Thyroid gland (tissue), 4 donors: Measurements from ENCODE around the gene SMOC1. TPM values are rescaled to one million over a fixed set of nuclear protein-coding genes. Genes with fewer than 3 reads are reported as not detected.

ENCODE experiments used
- DNase-seq, 2 donors: peaks; one replicate each; pipeline ENCODE4 v3.0.0-alpha.2; 2019
- H3K27ac ChIP-seq, 3 donors: fragments of 200-600 bp; sonication (generic); 1 replicate in 2 of 3; 2 replicates in 1 of 3; pipeline ENCODE4 v1.5.1; 2016 to 2019; ENCODE audit warnings: mild to moderate bottlenecking in 1 of 3, moderate library complexity in 1 of 3
- H3K27me3 ChIP-seq: fragments of 200-600 bp; sonication (generic); one replicate; pipeline ENCODE4 v1.5.1; 2019
- H3K36me3 ChIP-seq, 2 donors: fragments of 200-600 bp; sonication (generic); one replicate each; pipeline ENCODE4 v1.5.1; 2016 to 2019
- H3K4me1 ChIP-seq, 2 donors: fragments of 200-600 bp; sonication (generic); one replicate each; pipeline ENCODE4 v1.5.1; 2017 to 2019
- H3K4me3 ChIP-seq, 3 donors: fragments of 200-600 bp; sonication (generic); replicated peaks in 1 of 3; 1 replicate in 2 of 3; 2 replicates in 1 of 3; pipeline ENCODE4 v1.5.1; 2016; ENCODE audit warnings: mild to moderate bottlenecking in 1 of 3
- H3K9me3 ChIP-seq: fragments of 200-600 bp; sonication (generic); one replicate; pipeline ENCODE4 v1.5.1; 2017
- POLR2A ChIP-seq, 2 donors: fragments of 450-650 bp; IDR thresholded peaks; one replicate each; pipeline ENCODE4 v1.6.1; 2017; ENCODE audit warnings: antibody characterized with exemption in 2 of 2, mild to moderate bottlenecking in 2 of 2, moderate library complexity in 1 of 2
- WGBS, 2 donors: methylation state at CpG; one replicate each; pipeline ENCODE4 v1.1.5; 2017; 5-methylcytosine and 5-hydroxymethylcytosine counted together
- intact Hi-C: fragments of 100-400 bp; cut with DNase I; formaldehyde crosslinking; loops from one replicate; pipeline ENCODE4 v1.15.1; 2023
- total RNA-seq, 4 donors: library from RNA; depleted of rRNA; stranded (reverse); fragments of >200 nt; gene quantifications; one replicate each; pipeline ENCODE4 v1.2.3, GENCODE V29; 2016
- TF ChIP-seq, protein P1 (sequence below), 6 experiments: fragments of 200-600 bp in 3 of 6; fragments of 450-650 bp in 3 of 6; sonication (generic) in 3 of 6; IDR thresholded peaks; one replicate each; pipeline ENCODE4 v1.5.1; 2016 to 2019; ENCODE audit warnings: antibody characterized with exemption in 6 of 6, mild to moderate bottlenecking in 2 of 6, inconsistent platforms in 1 of 6, moderate library complexity in 1 of 6

The SMOC1 gene
- total RNA-seq, 4 donors from 2014 or later: 3.4 to 7.3 (median 3.7) TPM

DNA sequence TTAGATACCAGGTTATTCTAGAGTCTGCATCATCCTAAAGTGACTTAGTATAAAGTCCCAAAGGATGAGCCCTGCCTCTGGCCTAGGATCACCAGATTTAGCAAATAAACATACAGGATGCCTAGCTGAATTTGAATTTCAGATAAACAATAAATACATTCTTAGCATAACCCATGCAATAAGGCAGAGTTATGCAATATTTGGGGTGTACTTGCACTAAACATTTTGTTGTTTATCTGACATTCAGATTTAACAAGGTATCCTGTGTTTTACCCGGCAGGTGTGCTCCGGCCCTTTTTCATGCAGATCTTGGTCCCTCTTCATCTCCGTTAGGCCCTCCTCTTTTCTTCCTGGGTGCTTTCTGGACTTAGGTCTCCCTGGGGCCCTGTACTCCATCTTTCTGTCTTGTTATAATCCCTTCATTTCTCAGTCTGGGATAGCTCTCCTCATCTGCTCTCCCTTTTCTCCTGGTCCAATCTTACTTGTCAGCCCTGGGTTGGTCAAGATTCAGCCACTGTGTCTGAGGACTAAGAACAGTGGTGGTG lies 18.1 kb upstream of the SMOC1 start:
- DNase-seq: no peak
- no peak overlapping the region for H3K27ac ChIP-seq
- H3K4me3 ChIP-seq: no peak overlapping the region
- no peaks in the 10 kb centered on the region for H3K27me3 ChIP-seq
- TF ChIP-seq, protein P1, sequence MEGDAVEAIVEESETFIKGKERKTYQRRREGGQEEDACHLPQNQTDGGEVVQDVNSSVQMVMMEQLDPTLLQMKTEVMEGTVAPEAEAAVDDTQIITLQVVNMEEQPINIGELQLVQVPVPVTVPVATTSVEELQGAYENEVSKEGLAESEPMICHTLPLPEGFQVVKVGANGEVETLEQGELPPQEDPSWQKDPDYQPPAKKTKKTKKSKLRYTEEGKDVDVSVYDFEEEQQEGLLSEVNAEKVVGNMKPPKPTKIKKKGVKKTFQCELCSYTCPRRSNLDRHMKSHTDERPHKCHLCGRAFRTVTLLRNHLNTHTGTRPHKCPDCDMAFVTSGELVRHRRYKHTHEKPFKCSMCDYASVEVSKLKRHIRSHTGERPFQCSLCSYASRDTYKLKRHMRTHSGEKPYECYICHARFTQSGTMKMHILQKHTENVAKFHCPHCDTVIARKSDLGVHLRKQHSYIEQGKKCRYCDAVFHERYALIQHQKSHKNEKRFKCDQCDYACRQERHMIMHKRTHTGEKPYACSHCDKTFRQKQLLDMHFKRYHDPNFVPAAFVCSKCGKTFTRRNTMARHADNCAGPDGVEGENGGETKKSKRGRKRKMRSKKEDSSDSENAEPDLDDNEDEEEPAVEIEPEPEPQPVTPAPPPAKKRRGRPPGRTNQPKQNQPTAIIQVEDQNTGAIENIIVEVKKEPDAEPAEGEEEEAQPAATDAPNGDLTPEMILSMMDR (IDR thresholded peaks at IDR 0.05): no peak
- TF ChIP-seq POLR2A (IDR thresholded peaks at IDR 0.05): no peak
- H3K4me1 ChIP-seq: no peaks in the 10 kb centered on the region
- no peaks in the 10 kb centered on the region for H3K9me3 ChIP-seq
- intact Hi-C loops: no loop called here
- 78 to 91% methylated on average over 3 of the region's 3 CpGs for WGBS, 2 donors
- no peaks in the 10 kb centered on the region for H3K36me3 ChIP-seq

DNA sequence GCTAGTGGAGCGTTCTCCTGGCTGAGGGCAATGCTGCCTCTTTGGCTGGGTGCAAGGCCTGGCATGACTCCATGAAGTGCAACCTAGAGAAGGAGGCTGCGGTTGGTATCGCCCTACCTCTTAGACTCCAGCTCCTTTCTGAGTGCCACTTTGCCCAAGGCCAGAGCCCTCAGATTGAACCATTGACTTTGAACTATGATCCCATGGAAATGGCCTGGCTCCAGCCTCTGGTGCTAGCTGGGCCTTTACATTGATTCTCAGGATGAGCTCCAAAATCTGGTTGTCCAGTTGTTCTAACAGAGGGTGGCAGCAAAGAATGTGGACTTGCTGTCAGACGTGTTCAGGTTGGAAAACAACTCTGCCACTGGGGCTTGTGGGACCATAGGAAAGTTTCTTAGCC lies 16.1 kb upstream of the SMOC1 start:
- Histone ChIP-seq H3K4me3 (no peak overlapping the region), H3K4me1 (no peaks in the 10 kb centered on the region), H3K27ac (no peak overlapping the region), H3K27me3 (no peaks in the 10 kb centered on the region), H3K36me3 (no peaks in the 10 kb centered on the region), H3K9me3 (no peaks in the 10 kb centered on the region)
- WGBS, 2 donors: 83 to 92% methylated on average over 4 of the region's 4 CpGs
- intact Hi-C loops: no loop called here
- TF ChIP-seq, protein P1 (IDR thresholded peaks at IDR 0.05): no peak
- no peak for TF ChIP-seq POLR2A (IDR thresholded peaks at IDR 0.05)
- no peak for DNase-seq

DNA sequence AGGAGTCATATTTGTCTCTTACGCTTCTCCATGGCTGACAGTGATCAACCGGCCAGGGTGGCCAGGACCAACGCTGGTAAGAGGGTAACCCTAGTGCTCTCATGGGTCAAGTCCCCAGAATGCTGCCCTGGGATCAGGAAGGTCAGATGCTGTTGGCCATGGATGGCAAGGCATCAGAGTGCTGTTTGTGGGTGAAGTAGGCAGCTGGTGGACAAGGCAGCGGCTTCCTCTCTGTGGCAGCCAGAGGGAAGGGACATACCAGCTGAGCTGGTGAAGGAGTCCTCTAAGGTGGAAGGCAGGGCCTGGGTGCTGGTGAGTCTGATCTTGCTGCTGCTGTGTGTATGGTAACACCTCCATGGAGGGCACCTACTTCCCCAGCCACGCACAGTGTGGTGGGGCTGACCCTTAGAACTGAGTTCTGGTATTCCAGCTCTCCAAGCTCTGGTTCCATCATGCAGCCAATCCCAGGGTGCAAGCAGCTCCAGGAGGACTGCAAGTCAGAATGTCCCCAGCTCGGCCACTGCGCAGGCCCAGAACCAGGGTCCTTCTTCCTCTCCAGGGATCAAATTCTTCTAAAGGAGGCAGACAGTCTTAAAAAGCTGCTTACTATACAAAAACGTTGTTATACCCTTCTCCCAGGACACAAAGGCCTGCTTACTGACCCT lies 13.4 kb upstream of the SMOC1 start:
- intact Hi-C loops: no loop called here
- no peaks in the 10 kb centered on the region for H3K4me1 ChIP-seq
- TF ChIP-seq, protein P1 (IDR thresholded peaks at IDR 0.05): no peak
- TF ChIP-seq POLR2A (IDR thresholded peaks at IDR 0.05): no peak
- no peak overlapping the region for H3K27ac ChIP-seq
- H3K36me3 ChIP-seq: no peaks in the 10 kb centered on the region
- 82 to 84% methylated on average over 8 of the region's 8 CpGs for WGBS, 2 donors
- H3K4me3 ChIP-seq: no peak overlapping the region
- DNase-seq: no peak
- H3K9me3 ChIP-seq: no peaks in the 10 kb centered on the region
- no peaks in the 10 kb centered on the region for H3K27me3 ChIP-seq

DNA sequence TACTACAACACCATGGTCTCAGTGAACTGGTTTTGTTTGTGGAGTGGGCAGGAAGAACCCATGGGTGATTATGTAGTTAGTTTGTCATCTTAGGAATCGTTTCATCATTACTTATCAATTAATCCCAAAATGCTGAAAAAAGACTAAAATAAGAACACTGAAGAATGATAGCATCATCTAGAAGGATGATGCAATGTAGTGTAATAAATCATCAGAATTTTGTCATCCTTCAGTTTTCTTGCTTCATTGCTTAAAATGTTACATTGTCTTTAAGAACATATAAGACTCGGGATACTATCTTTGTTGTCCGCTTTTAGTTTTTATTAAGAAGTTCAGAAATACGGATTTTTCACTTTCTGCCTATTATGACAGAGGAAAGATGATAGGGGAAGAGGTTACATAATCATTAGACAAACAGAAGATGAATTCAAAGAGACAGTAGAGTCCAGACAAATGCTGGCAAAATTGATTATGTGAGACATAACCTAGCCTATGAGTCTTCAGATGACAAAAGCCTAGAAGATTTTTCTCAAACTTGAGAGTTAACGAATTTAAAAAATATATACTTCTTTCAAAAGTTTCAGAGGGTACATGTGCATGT lies 10.8 kb upstream of the SMOC1 start:
- Histone ChIP-seq H3K36me3 (no peaks in the 10 kb centered on the region), H3K4me3 (no peak overlapping the region), H3K9me3 (no peaks in the 10 kb centered on the region), H3K27ac (no peak overlapping the region), H3K4me1 (no peaks in the 10 kb centered on the region), H3K27me3 (no peaks in the 10 kb centered on the region)
- DNase-seq: no peak
- intact Hi-C loops: no loop called here
- TF ChIP-seq, protein P1 (IDR thresholded peaks at IDR 0.05): no peak
- no peak for TF ChIP-seq POLR2A (IDR thresholded peaks at IDR 0.05)
- WGBS, 2 donors: 86 to 87% methylated on average over 5 of the region's 5 CpGs

DNA sequence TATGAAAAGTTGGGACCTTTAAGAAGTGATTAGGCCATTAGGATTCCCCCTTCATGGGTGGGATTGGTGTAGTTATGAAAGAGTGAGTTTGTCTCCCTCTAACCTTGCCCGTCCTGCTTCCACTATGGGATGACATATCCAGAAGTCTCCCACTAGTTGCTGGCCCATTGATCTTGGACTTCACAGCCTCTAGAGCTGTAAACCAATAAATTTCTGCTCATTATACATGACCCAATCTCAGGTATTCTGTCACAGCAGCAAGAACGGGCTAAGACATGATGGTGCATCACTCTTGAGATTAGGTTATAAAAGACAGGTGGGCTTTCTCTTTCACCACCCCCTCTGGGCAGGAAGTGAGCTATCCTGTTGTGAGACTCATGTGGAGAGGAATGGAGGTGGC lies 8.6 kb upstream of the SMOC1 start:
- Histone ChIP-seq H3K27ac (no peak overlapping the region), H3K36me3 (no peaks in the 10 kb centered on the region), H3K9me3 (no peaks in the 10 kb centered on the region), H3K4me3 (no peak overlapping the region), H3K4me1 (no peaks in the 10 kb centered on the region), H3K27me3 (no peaks in the 10 kb centered on the region)
- no peak for DNase-seq
- TF ChIP-seq POLR2A (IDR thresholded peaks at IDR 0.05): no peak
- TF ChIP-seq, protein P1 (IDR thresholded peaks at IDR 0.05): no peak
- WGBS, 2 donors: 89 to 90% methylated on average over 2 of the region's 2 CpGs
- intact Hi-C loops: no loop called here
